Measurements from ENCODE around the gene VPS37D. TPM values are rescaled to one million over a fixed set of nuclear protein-coding genes. Genes with fewer than 3 reads are reported as not detected.

The VPS37D gene
- total and polyA plus RNA-seq, 2 of the 4 experiments (the other 2 are of a cell fraction), result 2.3 to 3.1 TPM

GRCh38 chr7:73696372-73696771 lies 28.7 kb downstream of the VPS37D start:
- no peak overlapping the region for H4K5ac ChIP-seq (ENCODE audit: low read depth, low read length)
- ChIA-PET CTCF (no interaction called here), POLR2A (ENCODE audit: unreplicated experiment) (no interaction called here)
- H2AK9ac ChIP-seq (replicated peaks; ENCODE audit: low read depth, low read length, poor library complexity), result no peak overlapping the region
- H3K56ac ChIP-seq (ENCODE audit: extremely low read depth, insufficient read depth, low read length), result no peak overlapping the region
- no peak overlapping the region for H3K9ac ChIP-seq (ENCODE audit: low read depth, low read length)
- no peak overlapping the region for H3K14ac ChIP-seq (replicated peaks; ENCODE audit: low read depth, low read length)
- H4K91ac ChIP-seq (ENCODE audit: insufficient read depth, low read depth, low read length), result no peak overlapping the region
- no peak overlapping the region for H3K23ac ChIP-seq (ENCODE audit: low read depth, low read length)
- no TSS peak for BruUV-seq (replicated peaks)
- dilution Hi-C loops (cut with HindIII; ENCODE audit: low sequenced_read_pairs, unreplicated experiment), result no loop called here
- H3K4me2 ChIP-seq (ENCODE audit: low read depth, low read length), result no peak overlapping the region
- no peak overlapping the region for H2BK120ac ChIP-seq (ENCODE audit: low read depth, low read length)
- H4K8ac ChIP-seq (ENCODE audit: low read depth in 2 of 2, low read length in 2 of 2), result no peak overlapping the region
- no peaks in the 10 kb centered on the region for H3K4me1 ChIP-seq (ENCODE audit: control insufficient read depth, insufficient read depth, low read length)
- ATAC-seq (ENCODE audit: low read depth) (no peak), DNase-seq (no peak)
- no peak overlapping the region for H2BK15ac ChIP-seq (ENCODE audit: low read depth, low read length)
- peaks cover 6% of the 10 kb centered on the region; the same call in 1 of the 2 replicates for H4K20me1 ChIP-seq (ENCODE audit: insufficient read depth, low read length)
- intact Hi-C loops (cut with micrococcal nuclease), result no loop called here
- no peaks in the 10 kb centered on the region for H3K27me3 ChIP-seq (ENCODE audit: control insufficient read depth, insufficient read depth, low read length)
- H3K9me3 ChIP-seq (ENCODE audit: control insufficient read depth, insufficient read depth, low read length), result no peaks in the 10 kb centered on the region
- H2BK20ac ChIP-seq (ENCODE audit: low read depth, low read length), result no peak overlapping the region
- H3K4me3 ChIP-seq (ENCODE audit: insufficient read depth, low read depth, low read length), result no peak overlapping the region
- peaks cover 69% of the 10 kb centered on the region for H3K36me3 ChIP-seq (ENCODE audit: control insufficient read depth, insufficient read depth, low read length)
- no peak overlapping the region for H3K18ac ChIP-seq (ENCODE audit: low read depth, low read length)
- in situ Hi-C loops (cut with MboI; ENCODE audit: low sequenced_read_pairs), result no loop called here
- no peak overlapping the region for H2BK5ac ChIP-seq (ENCODE audit: low read depth, low read length, poor library complexity, severe bottlenecking)
- no CpG with 5 or more reads among the region's 4 CpGs for WGBS, 2 experiments (ENCODE audit: extremely low coverage in 2 of 2, insufficient read length in 1 of 2)
- no peak overlapping the region for H3K27ac ChIP-seq (ENCODE audit: insufficient read depth, low read length)
- TF ChIP-seq RCOR1 (IDR thresholded peaks at IDR 0.05; ENCODE audit: insufficient replicate concordance, low read length), result no peak
- TF ChIP-seq CTCF (conservative IDR thresholded peaks at IDR 0.05; ENCODE audit: low read depth, low read length), result no peak
- TF ChIP-seq POLR2A (IDR thresholded peaks at IDR 0.05; ENCODE audit: low read depth, low read length), result no peak
- TF ChIP-seq RFX5 (IDR thresholded peaks at IDR 0.05; ENCODE audit: low read depth, low read length), result no peak
- no peak for TF ChIP-seq MAZ (IDR thresholded peaks at IDR 0.05; ENCODE audit: borderline replicate concordance, low read depth, low read length)
- TF ChIP-seq FOS (IDR thresholded peaks at IDR 0.05; ENCODE audit: low read depth, low read length), result no peak
- no peak for TF ChIP-seq USF2 (IDR thresholded peaks at IDR 0.05; ENCODE audit: low read depth, low read length)
- TF ChIP-seq SMC3 (IDR thresholded peaks at IDR 0.05; ENCODE audit: low read depth, low read length), result no peak
- no peak for TF ChIP-seq CHD1 (IDR thresholded peaks at IDR 0.05; ENCODE audit: low read depth, low read length)
- TF ChIP-seq RAD21 (IDR thresholded peaks at IDR 0.05; ENCODE audit: low read length), result no peak
- TF ChIP-seq MAFK (IDR thresholded peaks at IDR 0.05; ENCODE audit: low read depth, low read length), result no peak
- TF ChIP-seq NFE2L2 (IDR thresholded peaks at IDR 0.05; ENCODE audit: low read depth, low read length), result no peak
- no peak for TF ChIP-seq ELK1 (IDR thresholded peaks at IDR 0.05; ENCODE audit: borderline replicate concordance, low read depth, low read length)
- TF ChIP-seq CEBPB (IDR thresholded peaks at IDR 0.05; ENCODE audit: low read depth, low read length), result no peak
- TF ChIP-seq MXI1 (IDR thresholded peaks at IDR 0.05; ENCODE audit: borderline replicate concordance, low read depth, low read length), result no peak
- no peak for TF ChIP-seq BHLHE40 (IDR thresholded peaks at IDR 0.05; ENCODE audit: low read depth, low read length)
- no peak overlapping the region for H2AFZ ChIP-seq (replicated peaks; ENCODE audit: low read length, poor library complexity)
- H3K4ac ChIP-seq (ENCODE audit: low read depth, low read length), result no peak overlapping the region
- H3K9me1 ChIP-seq (ENCODE audit: insufficient read depth, low read length), result no peaks in the 10 kb centered on the region
- no peaks in the 10 kb centered on the region for H3K79me1 ChIP-seq (ENCODE audit: low read depth in 1 of 2, low read length in 2 of 2)
- no peak overlapping the region for H2AK5ac ChIP-seq (ENCODE audit: low read depth, low read length)

Data from IMR-90 (cell line).